ENCODE results near the gene GSDME.

The GSDME gene

DNA sequence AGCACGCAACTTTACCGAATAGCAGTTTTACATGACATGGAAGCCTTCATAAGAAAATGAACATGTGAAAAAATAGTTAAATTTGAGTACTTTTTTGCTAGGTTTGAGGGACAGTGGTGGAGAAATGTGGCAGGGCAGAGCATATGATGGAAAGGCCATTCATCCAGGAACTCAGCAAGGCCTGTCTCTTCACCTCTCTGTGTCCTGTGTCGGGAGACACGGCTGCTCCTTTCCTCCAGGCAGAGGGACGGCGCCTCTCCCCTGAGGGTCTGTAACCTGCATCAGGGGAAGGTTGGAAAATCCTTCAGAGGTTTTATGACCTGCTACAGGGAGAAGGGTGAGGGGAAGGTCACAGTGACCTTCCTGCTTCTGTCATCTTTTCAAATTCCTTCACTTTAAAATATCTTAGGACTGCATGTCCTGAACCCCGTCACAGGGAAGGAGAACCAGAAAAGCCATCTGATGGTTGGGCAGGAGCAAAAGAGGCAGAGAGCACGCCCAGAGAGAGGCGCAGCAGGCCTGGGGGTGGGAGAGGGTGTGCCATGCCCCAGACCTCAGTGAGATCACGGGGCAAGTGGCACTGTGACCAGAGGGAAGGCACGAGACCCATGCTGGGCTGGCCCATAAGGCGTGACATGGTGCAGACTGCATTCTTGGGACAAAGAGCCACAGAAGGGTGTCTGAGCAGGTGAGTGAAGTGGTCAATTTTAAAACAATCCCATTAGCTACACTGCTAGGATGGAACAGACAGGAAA lies 44.0 kb downstream of the GSDME start:
- no peak overlapping the region for H3K9ac ChIP-seq (ENCODE audit: insufficient read length)
- H3K4me3 ChIP-seq = no peak overlapping the region
- H3K27ac ChIP-seq = no peak overlapping the region
- no peak for DNase-seq (ENCODE audit: low read depth, low spot score)
- TF ChIP-seq FOXP2 (optimal IDR thresholded peaks at IDR 0.05; ENCODE audit: control extremely low read depth, extremely low read length, insufficient read depth) = no peak
- no peak for TF ChIP-seq EZH2 (IDR thresholded peaks at IDR 0.05)
- TF ChIP-seq POLR2AphosphoS5 (IDR thresholded peaks at IDR 0.05; ENCODE audit: borderline replicate concordance, low read depth, low read length) = no peak
- no peaks in the 10 kb centered on the region for H3K36me3 ChIP-seq (ENCODE audit: insufficient read depth, low read length)
- no peaks in the 10 kb centered on the region for H3K9me3 ChIP-seq (ENCODE audit: low read depth, low read length)

DNA sequence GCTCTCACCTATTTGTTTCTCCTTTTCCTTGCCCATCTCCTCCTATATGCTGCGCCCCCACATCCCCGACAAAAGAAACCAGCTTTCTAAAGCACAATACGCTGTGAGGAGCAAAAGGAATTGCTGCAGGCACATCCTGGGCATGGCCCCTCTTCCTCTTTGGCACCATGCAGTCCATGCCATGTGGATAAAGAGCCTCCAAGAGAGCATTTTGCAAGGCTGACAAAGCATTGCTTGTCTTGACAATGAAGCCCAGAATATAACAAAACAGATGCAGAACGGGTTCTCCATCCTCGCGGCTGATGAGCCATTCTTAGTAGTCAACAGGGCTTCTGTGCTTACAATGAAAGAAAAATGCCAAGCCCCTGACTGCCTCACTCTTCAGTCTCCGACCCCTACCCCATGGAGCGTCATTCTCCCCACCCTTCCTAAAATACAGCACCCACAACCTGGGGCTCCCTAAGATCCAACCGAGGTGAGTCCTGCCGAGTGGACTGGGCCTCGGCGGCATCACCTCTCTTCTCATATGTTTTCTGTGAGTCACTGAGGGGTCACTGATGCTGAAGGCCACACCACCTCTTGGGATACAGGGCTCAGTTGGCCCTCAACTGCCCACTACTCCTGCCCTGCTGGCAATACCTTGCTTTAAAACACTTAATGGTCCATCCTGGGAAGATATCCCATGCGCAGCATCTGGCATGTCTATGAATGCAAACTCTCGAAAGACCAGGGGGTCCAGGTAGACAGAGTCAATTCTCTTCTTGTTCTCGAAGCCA lies 47.5 kb downstream of the GSDME start:
- no peaks in the 10 kb centered on the region for H3K36me3 ChIP-seq (ENCODE audit: insufficient read depth, low read length)

GRCh38 chr7:24709051-24709450 lies 48.2 kb downstream of the GSDME start:
- Histone ChIP-seq H3K27ac (no peak overlapping the region), H3K9me3 (ENCODE audit: low read depth, low read length) (no peaks in the 10 kb centered on the region), H3K4me3 (no peak overlapping the region), H3K9ac (ENCODE audit: insufficient read length) (no peak overlapping the region), H3K36me3 (ENCODE audit: insufficient read depth, low read length) (no peaks in the 10 kb centered on the region)
- no peak for DNase-seq (ENCODE audit: low read depth, low spot score)
- TF ChIP-seq POLR2AphosphoS5 (IDR thresholded peaks at IDR 0.05; ENCODE audit: borderline replicate concordance, low read depth, low read length) (no peak), EZH2 (IDR thresholded peaks at IDR 0.05) (no peak), FOXP2 (optimal IDR thresholded peaks at IDR 0.05; ENCODE audit: control extremely low read depth, extremely low read length, insufficient read depth) (no peak)

More for the DNA sequence above, 47.5 kb downstream of the GSDME start:
- Histone ChIP-seq H3K27ac (no peak overlapping the region), H3K9me3 (ENCODE audit: low read depth, low read length) (no peaks in the 10 kb centered on the region), H3K4me3 (no peak overlapping the region), H3K9ac (ENCODE audit: insufficient read length) (no peak overlapping the region)
- TF ChIP-seq EZH2 (IDR thresholded peaks at IDR 0.05) (no peak), FOXP2 (optimal IDR thresholded peaks at IDR 0.05; ENCODE audit: control extremely low read depth, extremely low read length, insufficient read depth) (no peak), POLR2AphosphoS5 (IDR thresholded peaks at IDR 0.05; ENCODE audit: borderline replicate concordance, low read depth, low read length) (no peak)
- DNase-seq (ENCODE audit: low read depth, low spot score) = no peak

DNA sequence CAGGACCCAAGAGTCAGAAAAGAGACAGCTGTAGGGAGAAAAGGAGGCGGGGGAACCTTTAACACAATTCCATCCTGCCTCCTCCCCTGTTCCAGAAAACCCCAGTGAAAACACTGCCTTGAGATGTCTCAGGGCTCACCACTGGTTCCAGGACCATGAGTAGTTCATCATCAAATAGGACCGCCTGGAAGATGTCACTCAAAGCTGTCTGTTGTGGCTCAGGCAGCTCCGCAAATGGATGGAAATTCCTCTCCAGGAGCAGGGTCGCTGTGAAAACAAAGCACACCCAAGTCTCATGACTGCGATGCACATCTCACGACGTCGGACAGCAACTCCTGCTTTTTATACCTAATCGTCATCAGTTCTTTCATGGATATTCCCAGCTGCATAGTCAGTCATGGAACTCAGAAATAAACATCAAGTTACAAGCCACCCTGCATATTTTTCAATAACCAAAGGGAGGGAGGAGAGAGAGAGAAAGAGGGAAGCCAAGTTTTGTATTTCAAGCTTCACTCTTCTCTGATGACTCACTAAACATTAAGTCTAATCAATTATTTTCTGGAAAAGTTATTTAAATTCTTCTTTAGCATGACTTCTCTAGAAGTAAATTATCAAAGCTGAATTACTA lies 49.2 kb downstream of the GSDME start:
- no peak for DNase-seq (ENCODE audit: low read depth, low spot score)
- H3K9me3 ChIP-seq (ENCODE audit: low read depth, low read length) = no peaks in the 10 kb centered on the region
- H3K9ac ChIP-seq (ENCODE audit: insufficient read length) = no peak overlapping the region
- TF ChIP-seq POLR2AphosphoS5 (IDR thresholded peaks at IDR 0.05; ENCODE audit: borderline replicate concordance, low read depth, low read length) = peak; percentile 35; the same call in 1 of the 2 replicates
- TF ChIP-seq EZH2 (IDR thresholded peaks at IDR 0.05) = no peak
- no peak for TF ChIP-seq FOXP2 (optimal IDR thresholded peaks at IDR 0.05; ENCODE audit: control extremely low read depth, extremely low read length, insufficient read depth)
- H3K36me3 ChIP-seq (ENCODE audit: insufficient read depth, low read length) = no peaks in the 10 kb centered on the region
- H3K4me3 ChIP-seq = no peak overlapping the region
- H3K27ac ChIP-seq = no peak overlapping the region

- Histone ChIP-seq H3K9me3 (ENCODE audit: low read depth, low read length) (no peaks in the 10 kb centered on the region), H3K27ac (no peak overlapping the region), H3K4me3 (no peak overlapping the region), H3K9ac (ENCODE audit: insufficient read length) (no peak overlapping the region), H3K36me3 (ENCODE audit: insufficient read depth, low read length) (no peaks in the 10 kb centered on the region)
- DNase-seq (ENCODE audit: low read depth, low spot score) = no peak
- no peak for TF ChIP-seq FOXP2 (optimal IDR thresholded peaks at IDR 0.05; ENCODE audit: control extremely low read depth, extremely low read length, insufficient read depth)
- no peak for TF ChIP-seq POLR2AphosphoS5 (IDR thresholded peaks at IDR 0.05; ENCODE audit: borderline replicate concordance, low read depth, low read length)
- no peak for TF ChIP-seq EZH2 (IDR thresholded peaks at IDR 0.05)
Observed at GRCh38 chr7:24706211-24707170, 50.8 kb downstream of the GSDME start.

- Histone ChIP-seq H3K4me3 (no peak overlapping the region), H3K27ac (no peak overlapping the region), H3K9ac (ENCODE audit: insufficient read length) (no peak overlapping the region), H3K36me3 (ENCODE audit: insufficient read depth, low read length) (no peaks in the 10 kb centered on the region), H3K9me3 (ENCODE audit: low read depth, low read length) (no peaks in the 10 kb centered on the region)
- DNase-seq (ENCODE audit: low read depth, low spot score) = no peak
- TF ChIP-seq POLR2AphosphoS5 (IDR thresholded peaks at IDR 0.05; ENCODE audit: borderline replicate concordance, low read depth, low read length) (no peak), EZH2 (IDR thresholded peaks at IDR 0.05) (no peak)
Observed at GRCh38 chr7:24705461-24705954, 51.8 kb downstream of the GSDME start.

DNA sequence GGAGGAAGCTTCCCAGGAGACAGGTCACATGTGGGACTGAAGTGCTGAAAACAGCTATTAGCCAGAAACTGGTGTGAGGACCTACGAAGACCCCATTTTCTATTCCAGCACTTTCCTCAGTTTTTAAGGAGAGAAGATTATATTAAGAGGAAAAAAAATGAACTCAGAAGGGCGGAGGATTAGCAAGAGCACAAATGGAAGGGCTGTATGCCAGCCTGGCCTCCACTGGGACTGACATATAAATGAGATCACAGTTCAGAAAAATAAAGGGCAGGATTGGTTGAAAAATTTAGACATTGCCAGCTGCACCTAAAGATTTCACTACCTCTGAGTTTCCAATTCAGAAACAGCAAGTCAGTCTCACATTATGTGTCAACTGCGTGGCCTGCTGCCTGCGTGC lies 53.0 kb downstream of the GSDME start:
- H3K9ac ChIP-seq (ENCODE audit: insufficient read length) = no peak overlapping the region
- TF ChIP-seq EZH2 (IDR thresholded peaks at IDR 0.05) = no peak
- no peak for TF ChIP-seq FOXP2 (optimal IDR thresholded peaks at IDR 0.05; ENCODE audit: control extremely low read depth, extremely low read length, insufficient read depth)
- no peak for TF ChIP-seq POLR2AphosphoS5 (IDR thresholded peaks at IDR 0.05; ENCODE audit: borderline replicate concordance, low read depth, low read length)
- H3K4me3 ChIP-seq = no peak overlapping the region
- H3K9me3 ChIP-seq (ENCODE audit: low read depth, low read length) = no peaks in the 10 kb centered on the region
- no peak overlapping the region for H3K27ac ChIP-seq
- DNase-seq (ENCODE audit: low read depth, low spot score) = no peak
- H3K36me3 ChIP-seq (ENCODE audit: insufficient read depth, low read length) = no peaks in the 10 kb centered on the region

Data from SK-N-MC (cell line).